HG02571 (cell line): Measurements from ENCODE around the gene MFAP2.
"Not testable (repeated sequence)": the region's sequence is repeated elsewhere in the genome, so short reads cannot be mapped to it uniquely, and the experiment has no call there.

Experiments used
- ATAC-seq: cut with Tn5 transposase; IDR thresholded peaks from one replicate; pipeline ENCODE4 v1.9.1; 2021; ENCODE audit warnings: mild to moderate bottlenecking, moderate library complexity; ENCODE audit not compliant: unreplicated experiment

Gene MFAP2

DNA sequence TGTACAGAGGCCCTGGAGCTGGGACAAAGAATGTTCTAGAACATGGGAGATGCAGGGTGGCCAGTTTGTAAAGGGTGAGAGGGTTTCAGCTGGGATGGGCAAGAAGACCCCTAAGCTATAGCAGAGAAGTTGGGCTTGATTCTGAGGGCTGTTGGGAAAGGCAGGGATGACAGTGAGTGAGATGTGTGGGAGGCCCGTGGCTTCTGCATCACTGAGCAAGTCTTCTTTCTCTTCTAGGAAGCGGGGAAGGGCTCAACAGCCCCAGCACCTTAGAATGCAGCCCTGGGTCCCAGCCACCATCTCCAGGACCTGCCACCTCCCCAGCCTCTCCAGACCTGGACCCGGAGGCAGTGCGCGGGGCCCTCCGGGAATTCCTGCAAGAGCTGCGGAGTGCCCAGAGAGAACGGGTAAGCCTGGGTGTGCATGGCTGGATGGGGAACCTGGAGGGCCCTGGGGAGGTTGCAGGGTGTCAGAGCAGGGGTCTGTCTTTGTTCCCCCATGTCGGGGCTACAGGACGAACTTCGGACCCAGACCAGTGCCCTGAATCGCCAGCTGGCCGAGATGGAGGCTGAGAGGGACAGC lies 14.8 kb downstream of the MFAP2 start:
- no peak for ATAC-seq

DNA sequence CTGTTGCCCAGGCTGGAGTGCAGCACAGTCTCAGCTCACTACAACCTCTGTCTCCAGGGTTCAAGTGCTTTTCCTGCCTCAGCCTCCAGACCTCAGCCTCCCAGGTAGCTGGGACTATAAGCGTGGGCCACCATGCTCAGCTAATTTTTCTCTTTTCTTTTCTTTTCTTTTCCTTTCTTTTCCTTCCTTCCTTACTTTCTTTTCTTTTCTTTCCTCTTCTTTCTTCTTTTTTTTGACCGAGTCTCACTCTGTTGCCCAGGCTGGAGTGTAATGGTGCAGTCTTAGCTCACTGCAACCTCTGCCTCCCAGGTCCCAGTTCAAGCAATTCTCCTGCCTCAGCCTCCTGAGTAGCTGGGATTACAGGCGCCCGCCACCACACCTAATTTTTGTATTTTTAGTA lies 16.3 kb downstream of the MFAP2 start:
- not testable (repeated sequence) for ATAC-seq

DNA sequence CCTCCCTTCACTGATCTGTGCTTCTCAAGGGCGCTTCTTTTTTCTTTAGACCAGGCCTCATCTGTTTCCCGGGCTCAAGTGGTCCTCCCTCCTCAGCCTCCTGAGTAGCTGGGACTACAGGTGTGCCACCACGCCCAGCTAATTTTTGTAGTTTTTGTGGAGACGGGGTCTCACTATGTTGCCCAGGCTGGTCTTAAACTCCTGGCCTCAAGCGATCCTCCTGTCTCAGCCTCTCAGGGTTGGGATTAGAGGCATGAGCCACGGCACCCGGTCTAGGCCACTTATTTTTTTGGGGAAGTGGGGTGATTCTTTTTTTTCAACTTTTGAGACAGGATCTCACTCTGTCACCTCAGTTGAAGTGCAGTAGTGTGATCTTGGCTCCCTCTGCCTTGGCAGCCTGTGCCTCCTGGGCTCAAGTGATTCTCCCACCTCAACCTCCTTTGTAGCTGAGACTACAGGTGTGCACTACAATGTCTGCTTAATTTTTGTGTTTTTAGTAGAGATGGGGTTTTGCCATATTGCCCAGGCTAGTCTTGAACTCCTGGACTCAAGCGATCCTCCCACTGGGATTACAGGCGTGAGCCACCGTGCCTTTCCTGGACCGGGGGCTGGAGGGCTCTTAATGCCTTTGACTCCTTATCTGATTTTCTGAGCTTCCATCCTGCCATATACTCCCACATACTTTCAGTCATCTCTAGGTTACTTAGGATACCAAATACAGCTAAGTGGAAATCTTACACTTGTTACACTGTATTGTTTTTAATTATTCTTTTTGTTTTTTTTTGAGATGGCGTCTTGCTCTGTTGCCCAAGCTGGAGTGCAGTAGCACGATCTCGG lies 18.9 kb downstream of the MFAP2 start:
- ATAC-seq = no peak

DNA sequence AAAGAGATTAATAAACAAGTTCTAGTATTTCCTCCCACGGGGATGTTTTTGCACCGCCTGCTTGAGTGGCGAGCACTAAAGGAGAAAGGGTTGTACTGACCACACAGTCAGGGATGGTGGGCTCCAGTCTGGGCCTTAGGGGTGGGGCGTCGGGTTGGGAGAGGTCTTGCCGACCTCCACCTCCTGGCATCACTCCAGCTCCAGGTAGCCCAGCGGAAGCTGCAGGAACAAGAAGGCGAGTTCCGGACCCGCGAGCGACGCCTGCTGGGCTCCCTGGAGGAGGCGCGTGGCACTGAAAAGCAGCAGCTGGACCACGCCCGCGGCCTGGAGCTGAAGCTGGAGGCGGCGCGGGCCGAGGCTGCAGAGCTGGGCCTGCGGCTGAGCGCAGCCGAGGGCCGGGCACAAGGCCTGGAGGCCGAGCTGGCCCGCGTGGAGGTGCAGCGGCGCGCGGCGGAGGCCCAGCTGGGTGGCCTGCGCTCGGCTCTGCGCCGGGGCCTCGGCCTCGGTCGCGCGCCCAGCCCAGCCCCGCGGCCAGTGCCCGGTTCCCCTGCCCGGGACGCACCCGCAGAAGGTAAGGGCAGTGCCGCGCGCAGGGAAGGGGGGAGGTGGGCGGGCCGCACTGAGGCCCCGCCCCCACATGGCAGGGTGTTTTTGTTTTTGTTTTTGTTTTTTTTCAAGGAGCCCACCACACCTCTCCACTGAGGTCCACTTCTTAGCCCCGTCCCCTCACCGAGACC lies 19.7 kb downstream of the MFAP2 start:
- no peak for ATAC-seq

DNA sequence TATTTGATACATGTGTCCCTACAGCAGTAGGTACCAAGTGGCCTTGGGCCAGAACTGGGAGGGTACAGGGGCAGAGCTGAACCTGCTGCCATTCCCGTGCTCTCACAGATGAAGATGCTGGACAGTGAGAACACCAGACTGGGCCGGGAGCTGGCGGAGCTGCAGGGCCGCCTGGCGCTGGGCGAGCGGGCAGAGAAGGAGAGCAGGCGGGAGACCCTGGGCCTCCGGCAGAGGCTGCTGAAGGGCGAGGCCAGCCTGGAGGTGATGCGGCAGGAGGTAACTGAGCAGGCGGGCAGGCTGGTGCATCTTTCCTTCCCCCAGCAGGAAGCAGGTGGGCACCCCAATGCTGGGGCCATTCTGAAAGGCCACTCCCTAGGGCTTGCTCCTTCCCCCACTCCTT lies 21.9 kb downstream of the MFAP2 start:
- no peak for ATAC-seq

DNA sequence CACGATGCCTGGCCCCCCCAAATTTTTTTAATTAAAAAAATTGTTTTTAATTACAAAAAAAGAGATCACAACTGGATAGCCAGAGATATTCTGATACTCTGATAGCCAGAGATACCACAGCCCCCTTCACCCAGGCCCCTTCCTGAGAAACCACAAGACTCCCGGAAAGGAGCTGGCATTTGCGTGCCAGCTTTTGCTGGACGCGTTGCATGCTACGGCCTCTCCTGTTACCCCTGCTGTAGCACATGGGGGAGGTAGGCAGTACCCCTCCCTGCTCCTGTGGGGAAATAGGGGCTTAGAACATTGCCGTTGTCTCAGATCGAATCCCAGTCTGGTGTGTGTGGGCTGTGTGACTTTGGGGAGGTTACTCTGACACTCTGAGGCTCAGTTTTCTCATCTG lies 22.7 kb downstream of the MFAP2 start:
- no peak for ATAC-seq

DNA sequence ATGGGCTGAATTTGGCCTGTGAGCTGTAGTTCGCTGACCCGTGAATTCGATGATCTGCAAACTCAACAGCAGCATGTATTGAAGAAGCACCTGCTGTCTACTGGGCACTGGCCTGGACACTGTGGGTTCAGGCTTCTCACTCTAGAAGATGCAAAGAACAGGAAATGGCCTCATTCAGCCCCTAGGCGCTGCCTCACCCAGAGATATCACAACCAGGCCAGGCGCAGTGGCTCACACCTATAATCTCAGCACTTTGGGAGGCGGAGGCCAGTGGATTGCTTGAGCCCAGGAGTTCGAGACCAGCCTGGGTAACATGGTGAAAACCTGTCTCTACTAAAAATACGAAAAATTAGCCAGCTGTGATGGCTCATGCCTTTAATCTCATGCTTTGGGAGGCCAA lies 23.6 kb downstream of the MFAP2 start:
- no peak for ATAC-seq

DNA sequence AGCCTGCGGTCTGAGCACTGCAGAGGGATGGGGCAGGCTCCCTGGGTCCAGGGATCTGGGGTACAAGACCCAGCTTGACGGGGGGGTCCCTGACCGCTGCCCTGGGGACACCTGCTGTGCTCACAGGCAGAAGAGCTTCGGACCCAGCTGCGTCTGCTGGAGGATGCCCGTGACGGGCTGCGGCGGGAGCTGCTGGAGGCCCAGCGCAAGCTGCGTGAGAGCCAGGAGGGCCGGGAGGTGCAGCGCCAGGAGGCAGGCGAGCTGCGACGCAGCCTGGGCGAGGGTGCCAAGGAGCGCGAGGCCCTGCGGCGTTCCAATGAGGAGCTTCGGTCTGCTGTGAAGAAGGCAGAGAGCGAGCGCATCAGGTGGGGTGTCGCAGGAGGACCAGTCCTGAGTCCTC lies 25.2 kb downstream of the MFAP2 start:
- ATAC-seq = no peak

DNA sequence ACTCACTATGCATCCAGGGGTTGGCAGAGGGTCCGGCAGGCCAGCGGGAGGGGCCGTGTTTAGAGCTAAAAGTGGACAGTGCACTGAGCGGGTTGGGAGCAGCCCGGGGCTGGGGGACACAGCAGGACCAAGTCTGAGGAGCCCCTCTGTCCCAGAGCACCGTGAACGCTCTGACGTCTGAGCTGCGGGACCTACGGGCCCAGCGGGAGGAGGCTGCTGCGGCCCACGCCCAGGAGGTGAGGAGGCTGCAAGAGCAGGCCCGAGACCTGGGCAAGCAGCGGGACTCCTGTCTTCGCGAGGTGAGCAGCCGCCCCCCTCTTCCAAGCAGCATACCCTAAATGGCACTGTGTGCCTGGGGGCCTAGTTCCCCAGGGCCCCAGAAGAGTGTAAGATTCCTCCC lies 25.8 kb downstream of the MFAP2 start:
- ATAC-seq = no peak

DNA sequence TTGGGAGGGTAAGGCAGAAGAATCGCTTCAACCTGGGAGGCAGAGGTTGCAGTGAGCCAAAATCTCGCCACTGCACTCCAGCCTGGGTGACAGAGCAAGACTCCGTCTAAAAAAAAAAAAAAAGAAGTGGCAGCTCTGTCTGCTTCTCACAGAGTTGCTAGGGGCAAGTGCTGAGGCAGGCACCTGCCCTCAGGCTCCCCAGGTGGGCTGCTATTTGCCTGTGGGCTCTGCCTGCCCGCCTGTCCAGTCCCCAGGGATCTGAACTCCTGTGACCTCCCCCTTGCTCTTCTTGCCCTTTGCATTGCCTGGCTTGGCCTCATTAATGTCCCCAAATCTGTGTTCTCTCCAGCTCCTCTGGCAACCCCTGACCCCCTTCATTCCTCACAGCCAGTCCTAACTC lies 28.0 kb downstream of the MFAP2 start:
- ATAC-seq = not testable (repeated sequence)

DNA sequence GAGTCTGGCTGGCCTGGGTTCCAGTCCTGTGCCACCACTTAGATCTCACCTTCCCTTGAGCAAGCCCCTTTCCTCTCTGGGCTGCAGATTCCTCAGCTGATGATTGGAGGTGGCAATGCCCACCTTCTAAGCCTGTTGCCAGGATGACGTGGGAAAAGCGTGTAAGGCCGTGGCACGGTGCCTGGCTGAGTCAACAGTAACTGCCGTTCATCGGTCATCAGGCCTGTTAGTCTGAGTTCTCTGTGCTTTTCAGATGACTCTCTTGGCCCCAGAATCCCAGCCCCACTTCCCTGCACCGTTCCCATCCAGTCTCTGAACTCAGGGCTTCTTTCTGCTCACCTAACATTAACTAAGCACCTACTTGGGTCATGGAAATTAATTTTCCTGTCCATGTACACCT lies 31.4 kb downstream of the MFAP2 start:
- ATAC-seq = not testable (repeated sequence)

DNA sequence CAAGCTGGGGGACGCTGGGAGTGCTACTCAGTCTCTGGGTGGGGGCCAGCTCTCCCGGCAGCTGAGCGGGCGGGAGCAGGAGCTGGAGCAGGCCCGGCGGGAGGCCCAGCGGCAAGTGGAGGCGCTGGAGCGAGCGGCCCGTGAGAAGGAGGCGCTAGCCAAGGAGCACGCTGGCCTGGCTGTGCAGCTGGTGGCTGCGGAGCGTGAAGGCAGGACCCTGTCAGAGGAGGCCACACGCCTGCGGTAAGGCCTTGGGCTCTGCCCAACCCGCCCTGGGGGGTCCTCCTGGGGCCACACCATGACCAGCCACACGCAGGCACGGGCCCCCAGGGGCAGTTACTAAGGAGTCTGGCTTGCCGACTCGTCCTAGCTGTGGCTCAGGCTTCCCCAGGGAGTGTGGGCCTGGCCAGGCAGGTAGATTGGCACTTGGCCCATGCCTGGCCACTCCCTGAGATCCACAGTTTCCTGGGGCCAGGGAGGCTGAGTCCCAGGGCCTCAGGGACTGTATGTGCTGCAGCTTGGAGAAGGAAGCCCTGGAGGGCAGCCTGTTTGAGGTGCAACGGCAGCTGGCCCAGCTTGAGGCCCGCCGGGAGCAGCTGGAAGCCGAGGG lies 32.0 kb downstream of the MFAP2 start:
- ATAC-seq = not testable (repeated sequence)

DNA sequence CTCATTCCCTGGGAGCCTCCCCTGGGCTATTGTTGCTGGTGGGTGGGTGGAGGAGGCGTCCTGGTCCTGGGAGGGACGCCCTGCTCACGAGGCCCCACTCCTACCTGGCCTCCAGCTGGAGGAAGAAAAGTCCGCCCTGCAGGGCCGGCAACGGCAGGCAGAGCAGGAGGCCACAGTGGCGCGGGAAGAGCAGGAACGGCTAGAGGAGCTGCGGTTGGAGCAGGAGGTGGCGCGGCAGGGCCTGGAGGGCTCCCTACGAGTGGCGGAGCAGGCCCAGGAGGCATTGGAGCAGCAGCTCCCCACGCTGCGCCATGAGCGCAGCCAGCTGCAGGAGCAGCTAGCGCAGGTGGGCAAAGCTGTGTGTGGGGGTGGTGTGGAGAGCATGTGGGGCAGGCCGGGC lies 33.8 kb downstream of the MFAP2 start:
- no peak for ATAC-seq

DNA sequence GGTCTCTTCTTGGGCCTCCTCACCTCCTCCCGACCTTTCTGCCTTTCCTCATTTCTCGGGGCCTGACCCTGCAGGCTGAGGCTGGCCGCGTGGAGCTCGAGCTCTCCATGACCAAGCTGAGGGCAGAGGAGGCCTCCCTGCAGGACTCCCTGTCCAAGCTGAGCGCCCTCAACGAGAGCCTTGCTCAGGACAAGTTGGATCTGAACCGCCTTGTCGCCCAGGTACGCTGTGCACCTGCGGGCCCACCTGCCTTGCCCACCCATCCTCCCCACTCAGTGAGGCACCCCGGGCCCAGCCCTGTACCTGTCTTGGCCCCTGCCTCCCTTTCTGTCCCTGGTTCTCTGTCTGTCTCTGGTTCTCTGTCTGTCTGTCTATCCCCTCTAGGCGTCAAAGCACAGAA lies 34.2 kb downstream of the MFAP2 start:
- ATAC-seq = not testable (repeated sequence)

DNA sequence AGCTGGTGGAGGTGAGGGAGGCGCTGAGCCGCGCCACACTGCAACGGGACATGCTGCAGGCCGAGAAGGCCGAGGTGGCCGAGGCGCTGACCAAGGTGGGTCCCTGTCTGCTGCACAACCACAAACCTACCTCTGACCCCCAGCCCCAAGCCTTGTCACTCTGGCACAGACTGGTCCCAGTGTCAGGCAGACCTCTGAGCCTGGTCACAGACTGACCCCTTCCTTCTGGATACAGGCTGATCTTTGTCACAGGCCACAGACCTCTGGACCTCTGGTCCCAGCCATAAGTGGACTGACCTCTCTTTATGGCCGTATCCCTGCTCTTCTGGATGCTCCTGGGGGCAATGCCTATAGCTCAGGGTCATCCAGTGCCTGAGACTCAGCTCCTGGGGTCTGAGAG lies 34.9 kb downstream of the MFAP2 start:
- not testable (repeated sequence) for ATAC-seq

DNA sequence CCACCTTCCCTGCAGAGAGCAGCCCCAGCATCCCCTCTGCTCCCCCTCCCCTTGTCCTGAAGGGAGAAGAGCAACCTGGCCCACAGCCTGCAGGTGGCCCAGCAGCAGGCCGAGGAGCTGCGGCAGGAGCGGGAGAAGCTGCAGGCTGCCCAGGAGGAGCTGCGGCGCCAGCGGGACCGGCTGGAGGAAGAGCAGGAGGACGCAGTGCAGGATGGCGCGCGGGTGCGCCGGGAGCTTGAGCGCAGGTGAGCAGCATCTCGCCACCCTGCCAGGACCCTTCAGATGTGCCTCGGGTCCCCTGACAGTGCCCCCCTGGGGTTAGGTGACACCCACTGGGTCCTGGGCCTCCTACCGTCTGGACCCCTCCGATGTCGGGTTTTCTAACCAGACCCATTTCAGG lies 36.4 kb downstream of the MFAP2 start:
- no peak for ATAC-seq

DNA sequence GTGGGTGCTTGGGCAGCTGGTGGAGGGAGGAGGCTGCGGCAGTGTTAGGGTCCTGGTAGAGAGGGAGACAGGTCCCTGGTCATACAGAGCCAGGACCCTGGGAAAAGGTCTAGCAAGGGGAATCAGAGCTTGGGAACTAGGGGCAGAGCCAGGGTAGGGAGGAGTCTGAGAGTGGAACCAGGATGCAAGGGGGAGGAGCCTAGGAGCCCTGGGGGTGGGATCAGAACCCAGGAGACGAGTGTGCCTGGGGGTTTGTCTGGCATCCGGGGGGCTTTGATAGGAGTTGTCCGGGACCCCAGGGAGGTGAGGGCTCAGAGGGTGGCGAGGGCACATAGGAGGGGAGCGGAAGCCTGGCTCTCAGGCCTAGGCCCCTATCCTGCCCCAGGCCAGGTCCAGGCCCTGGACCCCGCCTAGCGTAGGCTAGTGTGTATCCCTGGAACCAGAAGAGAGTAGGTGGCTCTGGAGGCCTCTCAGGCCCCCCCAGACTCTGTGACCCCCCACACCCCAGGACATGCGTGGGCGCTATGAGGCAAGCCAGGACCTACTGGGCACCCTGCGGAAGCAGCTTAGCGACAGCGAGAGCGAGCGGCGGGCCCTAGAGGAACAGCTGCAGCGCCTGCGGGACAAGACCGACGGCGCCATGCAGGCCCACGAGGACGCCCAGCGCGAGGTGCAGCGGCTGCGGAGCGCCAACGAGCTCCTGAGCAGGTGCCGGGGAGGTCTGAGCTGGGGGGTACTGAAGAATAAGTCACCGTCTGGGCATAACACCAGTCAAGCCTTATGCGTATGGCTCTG lies 40.8 kb downstream of the MFAP2 start:
- not testable (repeated sequence) for ATAC-seq

DNA sequence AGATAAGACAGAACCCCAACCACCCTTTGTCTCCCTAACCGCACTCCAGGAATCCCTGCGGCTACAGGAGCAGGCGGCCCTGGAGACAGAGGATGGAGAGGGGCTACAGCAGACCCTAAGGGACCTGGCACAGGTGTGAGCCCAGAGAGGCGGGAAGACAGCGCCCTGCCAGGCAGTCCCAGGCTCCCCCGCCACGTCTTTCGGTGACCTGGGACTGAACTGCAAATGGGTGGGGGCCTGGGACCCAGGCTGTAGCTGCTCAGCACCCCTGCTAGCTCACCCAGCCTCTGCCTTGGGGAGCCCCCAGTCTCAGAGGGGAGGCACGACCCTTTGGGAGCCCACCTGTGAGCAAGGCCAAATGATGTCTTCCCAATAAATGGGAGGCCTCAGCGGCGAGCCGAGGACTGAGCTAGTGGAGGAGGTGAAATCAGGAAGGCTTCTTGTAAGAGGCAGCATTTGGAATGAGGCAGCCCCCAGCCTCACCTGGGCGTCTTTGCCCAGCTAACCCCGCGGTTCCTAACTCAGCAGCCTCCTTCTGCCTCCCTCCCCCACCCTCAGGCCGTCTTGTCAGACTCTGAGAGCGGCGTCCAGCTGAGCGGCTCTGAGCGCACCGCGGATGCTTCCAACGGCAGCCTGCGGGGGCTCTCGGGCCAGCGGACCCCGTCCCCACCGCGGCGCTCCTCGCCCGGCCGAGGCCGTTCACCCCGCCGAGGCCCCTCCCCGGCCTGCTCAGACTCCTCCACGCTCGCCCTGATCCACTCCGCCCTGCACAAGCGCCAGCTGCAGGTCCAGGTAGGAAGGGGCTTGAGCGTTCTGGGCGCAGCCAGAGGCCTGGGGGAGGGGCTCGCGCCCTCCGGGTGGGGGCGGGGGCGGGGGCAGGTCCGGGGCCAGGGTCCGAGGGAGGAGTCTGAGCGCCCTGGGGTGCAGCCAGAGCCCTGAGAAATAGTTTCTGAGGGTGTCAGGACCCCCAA lies 41.8 kb downstream of the MFAP2 start:
- ATAC-seq = no peak

DNA sequence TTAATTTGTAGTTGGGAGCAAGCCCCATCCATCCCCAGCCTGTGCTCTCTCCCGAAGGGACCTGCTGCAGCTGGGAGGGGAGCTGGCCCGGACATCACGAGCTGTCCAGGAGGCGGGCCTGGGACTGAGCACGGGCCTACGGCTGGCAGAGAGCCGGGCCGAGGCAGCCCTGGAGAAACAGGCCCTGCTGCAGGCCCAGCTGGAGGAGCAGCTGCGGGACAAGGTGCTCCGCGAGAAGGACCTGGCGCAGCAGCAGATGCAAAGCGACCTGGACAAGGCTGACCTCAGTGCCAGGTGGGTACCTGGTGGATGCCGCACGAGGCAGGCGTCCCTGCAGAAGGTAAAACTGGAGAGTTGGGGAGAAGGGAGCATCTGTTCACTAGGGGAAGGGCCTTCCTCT lies 43.8 kb downstream of the MFAP2 start:
- ATAC-seq = not testable (repeated sequence)

DNA sequence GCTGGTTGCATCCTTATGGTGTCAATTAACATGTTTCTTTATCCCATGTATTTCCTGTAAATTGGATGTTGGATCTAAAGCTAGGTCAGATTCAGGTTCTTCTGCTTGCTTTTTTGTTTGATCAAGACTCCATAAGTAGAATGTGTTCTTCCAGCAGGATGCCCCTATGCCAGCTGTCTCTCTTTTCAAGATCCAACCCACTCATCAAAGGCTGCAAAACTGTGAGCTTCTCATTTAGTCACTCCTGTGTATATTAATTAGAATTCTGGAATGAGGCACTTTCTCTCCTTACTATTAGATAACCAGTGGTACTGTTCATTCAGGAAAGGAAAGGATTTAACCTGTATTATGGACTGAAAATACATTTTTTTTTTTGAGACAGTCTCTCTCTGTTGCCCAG lies 46.5 kb downstream of the MFAP2 start:
- not testable (repeated sequence) for ATAC-seq
